C4-2B (cell line): ENCODE results near the gene TMEM101.

ENCODE experiments used
- ZFX ChIP-seq: fragments of 450-650 bp; IDR thresholded peaks from 2 replicates; pipeline ENCODE4 v1.6.1; 2017
- TF ChIP-seq, protein P1 (sequence below): fragments of 450-650 bp; conservative IDR thresholded peaks from 2 replicates; pipeline ENCODE4 v1.5.1; 2017; ENCODE audit warnings: mild to moderate bottlenecking

DNA sequence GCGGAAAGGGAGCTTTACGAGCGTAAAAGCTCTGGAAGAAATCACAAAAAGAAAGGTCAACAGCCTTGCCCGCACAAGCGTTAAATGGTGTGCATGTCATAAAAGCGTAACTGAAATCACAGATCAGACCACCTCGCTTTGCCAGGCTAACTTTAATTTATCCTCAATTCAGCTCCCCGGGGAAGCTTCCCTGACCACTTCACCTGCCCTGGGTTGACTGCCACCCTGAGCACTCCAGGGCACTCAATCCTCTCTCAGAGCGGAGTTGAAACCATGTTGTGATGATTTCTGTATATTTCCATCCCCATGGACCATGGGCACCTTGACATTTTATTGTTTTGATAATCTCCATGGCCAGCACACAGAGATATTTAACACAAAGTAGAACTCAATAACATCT is 26.5 kb downstream of the TMEM101 start:
- TF ChIP-seq, protein P1, sequence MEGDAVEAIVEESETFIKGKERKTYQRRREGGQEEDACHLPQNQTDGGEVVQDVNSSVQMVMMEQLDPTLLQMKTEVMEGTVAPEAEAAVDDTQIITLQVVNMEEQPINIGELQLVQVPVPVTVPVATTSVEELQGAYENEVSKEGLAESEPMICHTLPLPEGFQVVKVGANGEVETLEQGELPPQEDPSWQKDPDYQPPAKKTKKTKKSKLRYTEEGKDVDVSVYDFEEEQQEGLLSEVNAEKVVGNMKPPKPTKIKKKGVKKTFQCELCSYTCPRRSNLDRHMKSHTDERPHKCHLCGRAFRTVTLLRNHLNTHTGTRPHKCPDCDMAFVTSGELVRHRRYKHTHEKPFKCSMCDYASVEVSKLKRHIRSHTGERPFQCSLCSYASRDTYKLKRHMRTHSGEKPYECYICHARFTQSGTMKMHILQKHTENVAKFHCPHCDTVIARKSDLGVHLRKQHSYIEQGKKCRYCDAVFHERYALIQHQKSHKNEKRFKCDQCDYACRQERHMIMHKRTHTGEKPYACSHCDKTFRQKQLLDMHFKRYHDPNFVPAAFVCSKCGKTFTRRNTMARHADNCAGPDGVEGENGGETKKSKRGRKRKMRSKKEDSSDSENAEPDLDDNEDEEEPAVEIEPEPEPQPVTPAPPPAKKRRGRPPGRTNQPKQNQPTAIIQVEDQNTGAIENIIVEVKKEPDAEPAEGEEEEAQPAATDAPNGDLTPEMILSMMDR: no peak
- TF ChIP-seq ZFX: no peak
